Measurements from ENCODE around the gene BMP8A. TPM values are rescaled to one million over a fixed set of nuclear protein-coding genes. Genes with fewer than 3 reads are reported as not detected.
A peak's percentile ranks its signal among the peaks of the same experiment; 100 is the strongest.
"Not testable (repeated sequence)": the region's sequence is repeated elsewhere in the genome, so short reads cannot be mapped to it uniquely, and the experiment has no call there.

The BMP8A gene
- total RNA-seq, 2 donors from 2014 or later: 0.35 to 0.38 TPM

DNA sequence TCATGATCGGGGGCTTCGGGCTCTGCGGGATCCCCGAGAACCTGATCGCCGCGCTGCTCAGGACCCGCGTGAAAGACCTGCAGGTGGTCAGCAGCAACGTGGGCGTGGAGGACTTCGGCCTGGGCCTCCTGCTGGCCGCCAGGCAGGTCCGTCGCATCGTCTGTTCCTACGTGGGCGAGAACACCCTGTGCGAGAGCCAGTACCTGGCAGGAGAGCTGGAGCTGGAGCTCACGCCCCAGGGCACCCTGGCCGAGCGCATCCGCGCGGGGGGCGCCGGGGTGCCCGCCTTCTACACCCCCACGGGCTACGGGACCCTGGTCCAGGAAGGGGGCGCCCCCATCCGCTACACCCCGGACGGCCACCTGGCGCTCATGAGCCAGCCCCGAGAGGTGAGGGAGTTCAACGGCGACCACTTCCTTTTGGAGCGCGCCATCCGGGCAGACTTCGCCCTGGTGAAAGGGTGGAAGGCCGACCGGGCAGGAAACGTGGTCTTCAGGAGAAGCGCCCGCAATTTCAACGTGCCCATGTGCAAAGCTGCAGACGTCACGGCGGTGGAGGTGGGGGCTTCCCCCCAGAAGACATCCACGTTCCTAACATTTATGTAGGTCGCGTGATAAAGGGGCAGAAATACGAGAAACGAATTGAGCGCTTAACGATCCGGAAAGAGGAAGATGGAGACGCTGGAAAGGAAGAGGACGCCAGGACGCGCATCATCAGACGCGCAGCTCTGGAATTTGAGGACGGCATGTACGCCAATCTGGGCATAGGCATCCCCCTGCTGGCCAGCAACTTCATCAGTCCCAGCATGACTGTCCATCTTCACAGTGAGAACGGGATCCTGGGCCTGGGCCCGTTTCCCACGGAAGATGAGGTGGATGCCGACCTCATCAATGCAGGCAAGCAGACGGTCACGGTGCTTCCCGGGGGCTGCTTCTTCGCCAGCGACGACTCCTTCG lies 24.0 kb downstream of the BMP8A start:
- ATAC-seq (replicated peaks in 1 of 2): peak; percentile 38 to 59

DNA sequence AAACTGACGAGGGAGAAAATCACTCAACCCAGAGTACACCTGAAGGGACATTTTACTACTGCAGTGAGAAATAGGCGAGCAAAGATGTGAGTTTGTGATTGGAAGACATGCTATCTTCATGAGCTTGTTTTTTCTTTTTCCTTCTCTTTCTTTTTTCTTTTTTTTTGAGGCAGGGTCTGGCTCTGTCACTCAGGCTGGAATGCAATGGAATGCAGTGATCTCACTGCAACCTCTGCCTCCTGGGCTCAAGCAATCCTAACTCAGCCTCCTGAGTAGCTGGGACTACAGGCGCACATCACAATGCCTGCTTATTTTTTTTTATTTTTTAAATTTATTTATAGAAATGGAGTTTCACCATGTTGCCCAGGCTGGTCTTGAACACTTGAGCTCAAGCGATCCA lies 25.4 kb downstream of the BMP8A start:
- not testable (repeated sequence) for H3K36me3 Mint-ChIP-seq (ENCODE audit: insufficient read depth in 2 of 2); H3K27me3 Mint-ChIP-seq (ENCODE audit: low read depth); H3K4me1 Mint-ChIP-seq (ENCODE audit: low read depth); DNase-seq; ATAC-seq (replicated peaks in 1 of 2); H3K9me3 Mint-ChIP-seq; H3K4me3 Mint-ChIP-seq; H3K27ac Mint-ChIP-seq

More for the DNA sequence above, 24.0 kb downstream of the BMP8A start:
- DNase-seq: peak in 1 of 2 donors; percentile 19
- not testable (repeated sequence) for H3K9me3 Mint-ChIP-seq; H3K4me1 Mint-ChIP-seq (ENCODE audit: low read depth); H3K27ac Mint-ChIP-seq; H3K27me3 Mint-ChIP-seq (ENCODE audit: low read depth); H3K36me3 Mint-ChIP-seq (ENCODE audit: insufficient read depth in 2 of 2)
- peak overlapping the region; percentile 76 to 85 for H3K4me3 Mint-ChIP-seq

DNA sequence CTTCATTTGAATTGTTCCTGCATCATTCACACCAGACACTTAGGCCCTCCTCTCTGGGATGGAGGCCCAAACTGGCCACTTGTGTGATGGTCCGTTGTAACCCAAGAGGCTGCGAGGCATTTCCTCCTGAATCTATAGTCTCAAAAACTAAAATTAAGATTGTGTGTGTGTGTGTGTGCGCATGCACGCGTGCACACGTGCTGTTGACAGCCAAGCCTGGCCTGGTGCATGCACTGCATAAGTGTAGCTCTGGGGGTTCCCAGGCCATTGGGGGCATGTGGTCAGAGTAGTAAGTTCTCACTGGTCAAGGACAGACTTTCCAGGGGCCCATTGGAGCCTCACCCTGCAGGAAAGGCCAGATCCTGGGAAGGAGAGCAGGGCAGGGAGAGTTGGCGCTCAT lies 26.5 kb downstream of the BMP8A start:
- not testable (repeated sequence) for DNase-seq; H3K9me3 Mint-ChIP-seq; H3K4me1 Mint-ChIP-seq (ENCODE audit: low read depth); H3K4me3 Mint-ChIP-seq; H3K27ac Mint-ChIP-seq; H3K27me3 Mint-ChIP-seq (ENCODE audit: low read depth); ATAC-seq (replicated peaks in 1 of 2); H3K36me3 Mint-ChIP-seq (ENCODE audit: insufficient read depth in 2 of 2)

DNA sequence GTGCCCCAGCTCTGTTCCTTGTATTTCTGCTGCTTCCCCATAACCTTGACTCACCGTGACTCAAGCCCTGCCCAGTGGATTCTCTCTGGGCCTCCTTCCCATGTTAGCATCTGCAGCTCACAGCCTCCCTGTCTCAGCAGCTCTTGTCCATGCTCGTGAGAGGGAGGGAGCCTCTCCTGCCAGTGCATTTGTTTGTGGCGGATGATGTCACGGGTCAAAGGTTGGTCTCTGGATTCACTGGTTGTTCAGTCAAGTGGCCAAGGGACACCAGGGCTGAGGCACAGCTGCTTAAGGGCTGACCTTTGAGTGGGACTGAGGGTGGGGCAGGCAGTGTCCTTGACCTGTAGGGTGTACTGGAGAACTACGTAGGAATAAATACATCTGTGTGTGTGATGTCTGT lies 27.9 kb downstream of the BMP8A start:
- ATAC-seq (replicated peaks in 1 of 2); H3K9me3 Mint-ChIP-seq; H3K27ac Mint-ChIP-seq; H3K36me3 Mint-ChIP-seq (ENCODE audit: insufficient read depth in 2 of 2); H3K4me1 Mint-ChIP-seq (ENCODE audit: low read depth); DNase-seq; H3K27me3 Mint-ChIP-seq (ENCODE audit: low read depth); H3K4me3 Mint-ChIP-seq: not testable (repeated sequence)

DNA sequence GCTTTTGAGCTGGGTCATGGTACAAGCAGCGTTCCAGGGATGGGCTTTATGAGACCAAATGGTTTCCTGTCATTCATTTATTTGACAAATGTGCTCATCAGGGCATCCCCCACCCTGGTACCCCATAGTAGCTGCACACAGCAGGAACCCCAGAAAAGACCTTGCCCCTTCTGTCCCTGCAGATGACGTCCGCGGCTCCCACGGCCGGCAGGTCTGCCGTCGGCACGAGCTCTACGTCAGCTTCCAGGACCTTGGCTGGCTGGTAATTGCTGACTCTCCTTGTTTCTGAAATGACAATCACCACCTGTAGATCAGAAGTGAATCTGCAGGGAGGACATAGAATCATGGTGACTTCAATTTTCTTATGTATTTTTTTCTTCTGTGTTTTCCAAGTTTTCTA lies 30.8 kb downstream of the BMP8A start:
- H3K4me3 Mint-ChIP-seq; H3K27ac Mint-ChIP-seq; H3K27me3 Mint-ChIP-seq (ENCODE audit: low read depth): not testable (repeated sequence)

DNA sequence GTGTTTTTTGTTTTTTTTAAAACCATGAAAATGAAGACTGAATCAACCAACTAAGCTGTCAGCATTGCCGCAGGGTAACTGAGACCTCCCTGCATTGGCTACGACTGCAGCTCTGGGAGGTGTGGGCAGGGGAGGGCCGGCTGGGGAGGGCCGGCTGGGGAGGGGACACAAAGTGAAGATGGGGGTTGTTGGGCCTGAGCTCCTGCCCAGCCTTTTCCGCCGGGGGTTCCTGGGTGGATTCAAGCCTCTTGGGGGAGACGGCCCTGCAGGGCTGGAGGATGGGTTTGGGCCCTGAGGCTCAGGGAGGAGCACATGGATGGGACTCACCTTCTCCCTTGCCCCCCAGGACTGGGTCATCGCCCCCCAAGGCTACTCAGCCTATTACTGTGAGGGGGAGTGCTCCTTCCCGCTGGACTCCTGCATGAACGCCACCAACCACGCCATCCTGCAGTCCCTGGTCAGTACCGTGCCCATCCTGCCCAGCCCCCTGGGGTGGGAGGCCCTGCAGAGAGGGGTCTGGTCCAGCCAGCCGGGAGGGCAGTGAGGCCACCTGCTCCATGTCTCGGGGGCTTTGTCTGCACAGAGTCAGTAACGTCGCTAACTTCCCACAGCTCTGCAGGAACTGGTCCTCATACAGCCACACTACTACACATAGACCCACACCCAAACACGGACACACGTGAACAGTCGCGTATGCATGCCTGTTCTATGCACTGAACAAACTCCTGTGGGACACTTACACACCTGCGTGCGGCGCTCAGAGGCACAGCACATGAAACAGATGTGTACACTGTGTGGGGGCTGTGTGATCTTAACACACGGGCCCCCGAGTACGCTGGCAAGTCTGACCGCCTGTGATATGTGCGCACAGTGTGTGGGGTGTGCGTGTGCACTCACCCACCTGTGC lies 31.5 kb downstream of the BMP8A start:
- Mint-ChIP-seq H3K27me3 (ENCODE audit: low read depth) (no peaks in the 10 kb centered on the region), H3K9me3 (no peaks in the 10 kb centered on the region), H3K36me3 (ENCODE audit: insufficient read depth in 2 of 2) (peaks cover 0 to 3% of the 10 kb centered on the region in 2 donors), H3K27ac (no peak overlapping the region), H3K4me3 (no peak overlapping the region), H3K4me1 (ENCODE audit: low read depth) (peaks cover 9% of the 10 kb centered on the region)
- no peak for ATAC-seq (replicated peaks in 1 of 2)
- no peak for DNase-seq

More for the DNA sequence above, 30.8 kb downstream of the BMP8A start:
- DNase-seq; H3K36me3 Mint-ChIP-seq (ENCODE audit: insufficient read depth in 2 of 2); H3K9me3 Mint-ChIP-seq; ATAC-seq (replicated peaks in 1 of 2); H3K4me1 Mint-ChIP-seq (ENCODE audit: low read depth): not testable (repeated sequence)

DNA sequence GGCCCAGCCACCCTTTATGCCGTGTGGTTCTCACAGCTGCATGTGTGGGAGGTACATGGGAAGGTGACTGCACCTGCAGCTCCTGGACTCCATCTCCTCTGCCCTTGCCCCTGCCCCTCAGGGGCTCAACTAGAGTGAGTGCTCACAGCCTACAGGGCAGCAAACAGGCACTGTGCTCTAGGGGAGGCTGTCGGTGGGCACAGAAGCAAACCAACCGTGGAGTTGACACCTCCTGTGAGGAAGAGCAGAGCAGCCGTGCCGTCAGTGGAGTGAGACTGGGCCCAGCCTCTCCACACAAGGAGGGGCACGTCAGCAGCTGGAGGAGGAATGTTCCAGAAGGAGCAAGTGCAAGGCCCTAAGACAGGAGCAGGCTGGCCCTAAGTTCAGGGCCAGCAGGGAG lies 32.7 kb downstream of the BMP8A start:
- DNase-seq: no peak
- Mint-ChIP-seq H3K9me3 (no peaks in the 10 kb centered on the region), H3K4me3 (no peak overlapping the region), H3K27me3 (ENCODE audit: low read depth) (no peaks in the 10 kb centered on the region), H3K36me3 (ENCODE audit: insufficient read depth in 2 of 2) (peaks cover 0 to 4% of the 10 kb centered on the region in 2 donors), H3K27ac (no peak overlapping the region), H3K4me1 (ENCODE audit: low read depth) (peaks cover 9% of the 10 kb centered on the region)
- no peak for ATAC-seq (replicated peaks in 1 of 2)

DNA sequence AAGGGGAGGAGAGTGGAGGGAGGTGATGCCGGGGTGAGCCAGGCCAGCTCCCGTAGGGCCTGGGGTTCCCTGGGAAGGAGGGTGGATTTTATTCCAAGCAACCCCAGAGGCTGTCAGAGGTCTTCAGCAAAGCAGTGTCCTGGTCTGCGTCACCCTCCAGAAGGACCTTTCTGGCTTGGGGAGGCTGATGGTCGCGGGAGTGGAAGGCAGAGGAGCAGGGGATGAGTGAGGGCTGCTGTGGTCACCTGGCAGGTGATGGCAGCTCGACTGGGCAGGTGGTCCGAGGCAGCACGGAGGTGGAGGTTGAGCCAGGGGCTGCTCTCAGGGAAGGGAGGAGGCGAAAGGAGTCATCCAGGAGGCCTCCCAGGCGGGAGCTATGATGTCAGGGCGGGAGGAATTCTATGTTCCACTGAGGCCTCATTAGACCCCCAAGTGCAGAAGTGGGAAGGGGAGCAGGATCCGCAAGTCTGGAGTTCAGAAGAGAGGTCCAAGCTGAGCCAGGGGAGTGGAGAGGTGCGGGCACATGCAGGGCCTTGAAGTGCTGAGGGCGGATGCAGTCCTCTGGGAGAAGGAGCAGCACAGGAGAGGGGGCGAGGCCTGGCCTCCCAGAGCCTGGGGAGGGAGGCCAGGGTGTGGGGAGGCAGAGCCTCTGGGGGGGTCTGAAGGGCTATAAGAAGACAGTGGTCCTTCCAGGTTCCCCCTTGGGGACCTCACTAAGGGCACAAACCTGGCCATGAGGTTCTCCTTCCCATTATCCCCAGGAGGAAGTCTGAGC lies 33.3 kb downstream of the BMP8A start:
- no peaks in the 10 kb centered on the region for H3K9me3 Mint-ChIP-seq
- H3K27ac Mint-ChIP-seq: no peak overlapping the region
- H3K36me3 Mint-ChIP-seq (ENCODE audit: insufficient read depth in 2 of 2): peaks cover 0 to 4% of the 10 kb centered on the region in 2 donors
- H3K4me1 Mint-ChIP-seq (ENCODE audit: low read depth): peaks cover 9% of the 10 kb centered on the region
- ATAC-seq (replicated peaks in 1 of 2) (no peak), DNase-seq (no peak)
- no peaks in the 10 kb centered on the region for H3K27me3 Mint-ChIP-seq (ENCODE audit: low read depth)
- H3K4me3 Mint-ChIP-seq: no peak overlapping the region

DNA sequence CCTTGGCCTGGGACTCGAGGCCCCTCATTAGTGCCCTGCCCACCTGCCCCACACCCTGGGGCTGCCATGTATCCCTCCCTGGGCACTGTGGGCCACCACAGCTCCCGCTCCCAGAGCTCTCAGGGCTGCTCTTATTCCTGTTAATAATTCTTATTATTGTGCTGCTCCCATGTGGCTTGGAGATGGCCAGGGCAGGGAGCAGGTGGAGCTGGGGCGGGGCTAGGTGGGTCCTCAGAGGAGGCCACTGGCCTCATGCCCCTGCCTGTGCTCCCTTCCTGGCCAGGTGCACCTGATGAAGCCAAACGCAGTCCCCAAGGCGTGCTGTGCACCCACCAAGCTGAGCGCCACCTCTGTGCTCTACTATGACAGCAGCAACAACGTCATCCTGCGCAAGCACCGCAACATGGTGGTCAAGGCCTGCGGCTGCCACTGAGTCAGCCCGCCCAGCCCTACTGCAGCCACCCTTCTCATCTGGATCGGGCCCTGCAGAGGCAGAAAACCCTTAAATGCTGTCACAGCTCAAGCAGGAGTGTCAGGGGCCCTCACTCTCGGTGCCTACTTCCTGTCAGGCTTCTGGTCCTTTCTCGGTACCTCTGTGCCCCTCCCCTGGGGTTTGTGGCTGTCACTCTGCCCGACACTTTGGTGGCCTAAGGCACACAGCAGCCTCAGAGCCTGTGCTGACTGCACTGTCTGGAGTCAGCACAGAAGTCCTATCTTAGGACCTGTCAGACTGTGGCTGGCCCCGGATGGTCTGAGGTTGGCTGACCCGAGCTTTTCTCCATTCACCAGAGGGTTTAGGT lies 34.1 kb downstream of the BMP8A start:
- ATAC-seq (replicated peaks in 1 of 2) (peak; percentile 84 to 98), DNase-seq (peak; percentile 32 to 78)
- H3K9me3 Mint-ChIP-seq: no peaks in the 10 kb centered on the region
- peaks cover 9% of the 10 kb centered on the region for H3K4me1 Mint-ChIP-seq (ENCODE audit: low read depth)
- H3K36me3 Mint-ChIP-seq (ENCODE audit: insufficient read depth in 2 of 2): peaks cover 0 to 4% of the 10 kb centered on the region in 2 donors
- no peaks in the 10 kb centered on the region for H3K27me3 Mint-ChIP-seq (ENCODE audit: low read depth)
- no peak overlapping the region for H3K27ac Mint-ChIP-seq
- no peak overlapping the region for H3K4me3 Mint-ChIP-seq

DNA sequence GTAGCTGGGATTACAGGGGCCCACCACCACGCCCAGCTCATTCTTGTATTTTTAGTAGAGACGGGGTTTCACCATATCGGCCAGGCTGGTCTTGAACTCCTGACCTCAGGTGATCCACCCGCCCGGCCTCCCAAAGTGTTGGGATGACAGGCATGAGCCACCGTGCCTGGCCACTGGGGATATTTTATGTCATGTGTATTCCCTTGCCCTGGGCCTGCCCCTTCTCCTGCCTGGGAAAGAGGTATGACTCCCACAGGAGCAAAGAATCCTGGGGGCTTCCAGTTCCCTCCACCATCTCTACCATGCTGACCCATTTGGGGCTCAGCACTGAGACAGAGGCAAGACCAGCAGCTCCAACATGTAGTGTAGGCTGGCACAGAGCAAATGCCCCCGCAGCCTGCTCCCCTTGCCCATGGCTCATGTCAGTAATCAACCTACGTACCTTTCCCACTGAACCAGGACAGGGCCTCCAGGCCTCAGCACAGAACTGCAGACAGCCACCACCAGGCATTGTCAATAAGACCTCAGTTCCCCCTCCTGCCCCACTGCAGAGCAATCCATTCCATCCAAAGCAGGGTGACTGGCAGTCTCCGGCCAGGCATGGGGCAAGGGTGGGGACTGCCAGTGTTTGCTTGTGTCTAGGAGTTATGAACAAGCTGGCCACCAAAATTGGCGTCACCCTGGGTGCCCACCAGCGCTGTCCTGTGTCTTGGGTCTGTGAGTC lies 35.2 kb downstream of the BMP8A start:
- H3K4me1 Mint-ChIP-seq (ENCODE audit: low read depth): peaks cover 9% of the 10 kb centered on the region
- no peak overlapping the region for H3K27ac Mint-ChIP-seq
- DNase-seq (no peak), ATAC-seq (replicated peaks in 1 of 2) (no peak)
- no peaks in the 10 kb centered on the region for H3K27me3 Mint-ChIP-seq (ENCODE audit: low read depth)
- peaks cover 0 to 4% of the 10 kb centered on the region in 2 donors for H3K36me3 Mint-ChIP-seq (ENCODE audit: insufficient read depth in 2 of 2)
- no peaks in the 10 kb centered on the region for H3K9me3 Mint-ChIP-seq
- H3K4me3 Mint-ChIP-seq: no peak overlapping the region

DNA sequence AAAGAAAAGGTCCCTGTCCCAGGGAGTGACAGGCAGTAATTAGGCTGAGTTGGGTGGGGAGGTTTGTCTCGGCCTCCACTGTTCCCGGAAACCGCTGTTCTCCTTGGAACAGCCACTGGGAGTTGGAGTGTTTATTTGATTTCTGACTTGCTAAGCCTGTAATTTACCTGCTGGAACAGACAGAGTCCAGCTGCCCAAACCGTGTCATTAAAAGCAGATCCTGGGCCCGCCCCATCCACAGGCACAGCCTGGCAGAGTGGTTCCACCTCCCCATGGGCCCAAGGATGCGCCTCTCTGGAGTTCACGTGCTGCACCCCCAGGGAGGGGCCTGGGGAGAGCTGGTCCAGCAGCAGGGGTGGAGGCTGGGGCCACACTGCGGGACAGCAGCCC lies 35.7 kb downstream of the BMP8A start:
- H3K4me3 Mint-ChIP-seq: not testable (repeated sequence)

More for the DNA sequence above, 35.7 kb downstream of the BMP8A start:
- not testable (repeated sequence) for H3K9me3 Mint-ChIP-seq; H3K27ac Mint-ChIP-seq; DNase-seq; ATAC-seq (replicated peaks in 1 of 2); H3K27me3 Mint-ChIP-seq (ENCODE audit: low read depth); H3K36me3 Mint-ChIP-seq (ENCODE audit: insufficient read depth in 2 of 2); H3K4me1 Mint-ChIP-seq (ENCODE audit: low read depth)
